Measurements from ENCODE around the gene ERCC6L2.

DNA sequence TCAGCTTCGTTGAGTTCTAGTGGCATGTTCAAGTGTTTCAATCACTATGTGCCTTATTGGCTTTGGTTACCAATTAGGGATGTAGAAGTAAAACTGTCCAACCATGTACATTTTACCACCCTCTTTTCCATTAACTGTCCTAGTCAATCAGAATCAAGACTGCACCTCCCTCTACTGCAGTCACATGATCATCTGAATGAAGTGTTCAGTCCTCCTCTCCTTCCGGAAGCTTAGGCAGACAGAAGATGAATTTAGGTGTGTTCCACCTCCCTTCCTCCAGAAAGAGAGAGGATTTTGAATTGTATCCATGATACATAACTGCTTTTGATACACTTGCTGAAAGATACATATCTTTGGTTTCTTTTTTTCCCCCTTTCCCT lies 133.7 kb downstream of the ERCC6L2 start:
- TF ChIP-seq, protein P1, sequence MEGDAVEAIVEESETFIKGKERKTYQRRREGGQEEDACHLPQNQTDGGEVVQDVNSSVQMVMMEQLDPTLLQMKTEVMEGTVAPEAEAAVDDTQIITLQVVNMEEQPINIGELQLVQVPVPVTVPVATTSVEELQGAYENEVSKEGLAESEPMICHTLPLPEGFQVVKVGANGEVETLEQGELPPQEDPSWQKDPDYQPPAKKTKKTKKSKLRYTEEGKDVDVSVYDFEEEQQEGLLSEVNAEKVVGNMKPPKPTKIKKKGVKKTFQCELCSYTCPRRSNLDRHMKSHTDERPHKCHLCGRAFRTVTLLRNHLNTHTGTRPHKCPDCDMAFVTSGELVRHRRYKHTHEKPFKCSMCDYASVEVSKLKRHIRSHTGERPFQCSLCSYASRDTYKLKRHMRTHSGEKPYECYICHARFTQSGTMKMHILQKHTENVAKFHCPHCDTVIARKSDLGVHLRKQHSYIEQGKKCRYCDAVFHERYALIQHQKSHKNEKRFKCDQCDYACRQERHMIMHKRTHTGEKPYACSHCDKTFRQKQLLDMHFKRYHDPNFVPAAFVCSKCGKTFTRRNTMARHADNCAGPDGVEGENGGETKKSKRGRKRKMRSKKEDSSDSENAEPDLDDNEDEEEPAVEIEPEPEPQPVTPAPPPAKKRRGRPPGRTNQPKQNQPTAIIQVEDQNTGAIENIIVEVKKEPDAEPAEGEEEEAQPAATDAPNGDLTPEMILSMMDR (IDR thresholded peaks at IDR 0.05; ENCODE audit: poor library complexity, severe bottlenecking): no peak
- TF ChIP-seq TAF1 (IDR thresholded peaks at IDR 0.05; ENCODE audit: low read depth) (no peak), EZH2 (IDR thresholded peaks at IDR 0.05; ENCODE audit: borderline replicate concordance, insufficient read depth, low read length, poor library complexity, severe bottlenecking) (no peak)

Data from neural cell (in vitro differentiated cells).